PC-3 (cell line): Measurements from ENCODE around the gene PRKAR2A. TPM values are rescaled to one million over a fixed set of nuclear protein-coding genes. Genes with fewer than 3 reads are reported as not detected.

ENCODE experiments used
- ATAC-seq: fragments of 200-7000 bp; cut with Tn5 transposase; 2 replicates; pipeline ENCODE4 v1.9.1; 2020; ENCODE audit warnings: mild to moderate bottlenecking, moderate library complexity
- Bru-seq: library from RNA; stranded (reverse); fragments of 400-500 nt; gene quantifications from one replicate; lab custom pipeline; 2021; lab: Mats Ljungman, UMichigan
- BruChase-seq, 2 experiments: library from RNA; stranded (reverse); fragments of 400-500 nt; gene quantifications; one replicate each; lab custom pipeline; 2021; lab: Mats Ljungman, UMichigan
- BruUV-seq: library from RNA; stranded (reverse); fragments of 400-500 nt; replicated peaks from 2 replicates; lab custom pipeline; 2021; lab: Mats Ljungman, UMichigan
- CTCF ChIA-PET: fragments of 300-600 bp; sonication (Branson Sonifier 250); formaldehyde crosslinking; loops from one replicate; lab custom pipeline; 2022; ENCODE audit warnings: antibody characterized with exemption; lab: Charles Lee
- POLR2A ChIA-PET: fragments of 300-600 bp; sonication (Branson Sonifier 250); formaldehyde crosslinking; loops from one replicate; lab custom pipeline; 2022; ENCODE audit warnings: antibody characterized with exemption; ENCODE audit not compliant: unreplicated experiment; lab: Charles Lee
- DNase-seq: peaks from one replicate; pipeline ENCODE4 v3.0.0-alpha.2; 2015
- H2AFZ ChIP-seq: fragments of 300-600 bp; sonication (generic); 2 replicates; pipeline ENCODE4 v1.6.0; 2016; ENCODE audit warnings: antibody characterized with exemption, low read length
- H3F3A ChIP-seq: fragments of 300-600 bp; sonication (generic); one replicate; pipeline ENCODE4 v1.6.0; 2017; ENCODE audit warnings: antibody characterized with exemption, low read length, control low read depth, mild to moderate bottlenecking; ENCODE audit not compliant: unreplicated experiment
- H3K27ac ChIP-seq: fragments of 300-600 bp; sonication (generic); 2 replicates; pipeline ENCODE4 v1.5.1; 2016; ENCODE audit warnings: mild to moderate bottlenecking, low read length
- H3K27me3 ChIP-seq: fragments of 300-600 bp; sonication (generic); 2 replicates; pipeline ENCODE4 v1.6.1; 2016; ENCODE audit warnings: low read length, mixed read lengths
- H3K36me3 ChIP-seq: fragments of 300-600 bp; sonication (generic); 2 replicates; pipeline ENCODE4 v1.6.1; 2016; ENCODE audit warnings: low read depth, mixed run types, low read length, mixed read lengths
- H3K4me1 ChIP-seq: fragments of 300-600 bp; sonication (generic); 2 replicates; pipeline ENCODE4 v1.5.1; 2016; ENCODE audit warnings: low read length; ENCODE audit not compliant: insufficient read depth
- H3K4me2 ChIP-seq: fragments of 300-600 bp; sonication (generic); 2 replicates; pipeline ENCODE4 v1.6.0; 2016; ENCODE audit warnings: low read length
- H3K4me3 ChIP-seq: fragments of 300-600 bp; sonication (generic); 2 replicates; pipeline ENCODE4 v1.5.1; 2016; ENCODE audit warnings: mild to moderate bottlenecking, low read length, mixed read lengths
- H3K79me2 ChIP-seq: fragments of 300-600 bp; sonication (generic); 2 replicates; pipeline ENCODE4 v1.6.1; 2017; ENCODE audit warnings: low read length, mixed read lengths
- H3K9ac ChIP-seq: fragments of 300-600 bp; sonication (generic); 2 replicates; pipeline ENCODE4 v1.6.0; 2016; ENCODE audit warnings: mild to moderate bottlenecking, low read length
- H3K9me2 ChIP-seq: fragments of 300-600 bp; sonication (generic); replicated peaks from 2 replicates; pipeline ENCODE4 v1.6.1; 2016; ENCODE audit warnings: mixed run types, low read length, mixed read lengths
- H3K9me3 ChIP-seq: fragments of 300-600 bp; sonication (generic); 2 replicates; pipeline ENCODE4 v1.6.1; 2016; ENCODE audit warnings: low read length, mixed read lengths
- H4K20me1 ChIP-seq: fragments of 300-600 bp; sonication (generic); 2 replicates; pipeline ENCODE4 v1.6.1; 2016; ENCODE audit warnings: low read length, mixed read lengths
- CTCF ChIP-seq: fragments of 300-600 bp; sonication (generic); conservative IDR thresholded peaks from 2 replicates; pipeline ENCODE4 v1.5.1; 2017; ENCODE audit warnings: antibody characterized with exemption, low read depth, mild to moderate bottlenecking, low read length
- EZH2 ChIP-seq: fragments of 300-600 bp; sonication (generic); IDR thresholded peaks from one replicate; pipeline ENCODE4 v1.6.1; 2017; ENCODE audit warnings: antibody characterized with exemption, mild to moderate bottlenecking, low read length; ENCODE audit not compliant: unreplicated experiment
- EZH2phosphoT487 ChIP-seq: fragments of 300-600 bp; sonication (generic); IDR thresholded peaks from 2 replicates; pipeline ENCODE4 v1.6.1; 2018; ENCODE audit warnings: mild to moderate bottlenecking, antibody characterized with exemption, low read length, borderline replicate concordance
- intact Hi-C: fragments of 100-400 bp; cut with micrococcal nuclease; formaldehyde crosslinking; loops from 2 replicates; pipeline ENCODE4 v1.9.0; 2023
- long read RNA-seq: library from polyadenylated mRNA; unstranded; transcript quantifications from one replicate; pipeline ENCODE4 v2.0.0, GENCODE V29; 2021; ENCODE audit not compliant: unreplicated experiment
- total RNA-seq: library from RNA; depleted of rRNA; stranded (reverse); fragments of >200 nt; gene quantifications from 2 replicates; pipeline ENCODE4 v1.2.3, GENCODE V29; 2014; rRNA removed

PRKAR2A gene
- total RNA-seq (68.1 and 117 TPM in 2 replicates), Bru-seq, nascent RNA (percentile 74 among the genes with signal in this experiment), BruChase-seq, experiment 1, labeled RNA remaining after a 6-hour chase (percentile 83 among the genes with signal in this experiment), BruChase-seq, experiment 2, labeled RNA remaining after a 2-hour chase (percentile 75 among the genes with signal in this experiment)
- long read RNA-seq, full-length matches to known transcripts: 38 of 90 reads
- long read RNA-seq, partial matches to known transcripts: 13 of 90 reads
- long read RNA-seq, other reads (novel, unspliced or antisense): 39 of 90 reads

- CTCF ChIA-PET: interaction anchor here (0.6 to 0.9 kb wide), 2 partner anchors 140 to 162 kb away, joined by 3 read pairs; partner anchors contain the start of gene NCKIPSD
- peak within 1 kb of the TSS; percentile 88 for H2AFZ ChIP-seq
- no peaks in the 10 kb centered on the region for H3K27me3 ChIP-seq
- TF ChIP-seq CTCF (no peak), EZH2phosphoT487 (no peak), EZH2 (no peak)
- intact Hi-C loops: loop anchor here (2.0 kb wide), 2 partner anchors 51 to 71 kb away; partner anchors contain the start of genes ARIH2 and SLC25A20
- H3K4me3 ChIP-seq: peak within 1 kb of the TSS; percentile 76
- peak within 1 kb of the TSS; percentile 69 for H3K27ac ChIP-seq
- peaks cover 9% of the 10 kb centered on the region; the same call in 1 of the 2 replicates for H4K20me1 ChIP-seq
- H3F3A ChIP-seq: no peaks in the 10 kb centered on the region
- POLR2A ChIA-PET: interaction anchor here (0.6 to 0.9 kb wide), 5 partner anchors 80 to 589 kb away, joined by 3 to 21 read pairs (median 3); partner anchors contain the start of gene WDR6
- peak; percentile 93 for DNase-seq
- no peaks in the 10 kb centered on the region for H3K9me2 ChIP-seq
- peaks cover 22% of the 10 kb centered on the region for H3K79me2 ChIP-seq
- H3K9ac ChIP-seq: peak within 1 kb of the TSS; percentile 80
- peak within 1 kb of the TSS; percentile 80 for H3K4me2 ChIP-seq
- ATAC-seq: peak; percentile 87
- TSS peak; percentile 90 for BruUV-seq
- H3K9me3 ChIP-seq: no peaks in the 10 kb centered on the region
- H3K36me3 ChIP-seq: no peaks in the 10 kb centered on the region
- peaks cover 7% of the 10 kb centered on the region for H3K4me1 ChIP-seq
Measured at GRCh38 chr3:48847504-48848423, at the start of gene PRKAR2A. Gene PRKAR2A, minus strand, starts transcription at chr3:48847874. Its CDS starts 278 bp downstream, at chr3:48847596.

GRCh38 chr3:48896936-48897335, 49.3 kb upstream of the PRKAR2A start:
- Histone ChIP-seq H3K9me2 (no peaks in the 10 kb centered on the region), H3F3A (no peaks in the 10 kb centered on the region), H3K9me3 (no peaks in the 10 kb centered on the region), H3K79me2 (peaks cover 6% of the 10 kb centered on the region; the same call in 1 of the 2 replicates), H4K20me1 (no peaks in the 10 kb centered on the region), H3K36me3 (no peaks in the 10 kb centered on the region), H2AFZ (no peak overlapping the region), H3K27me3 (no peaks in the 10 kb centered on the region), H3K9ac (no peak overlapping the region), H3K4me2 (no peak overlapping the region), H3K27ac (no peak overlapping the region), H3K4me3 (no peak overlapping the region), H3K4me1 (peaks cover 12% of the 10 kb centered on the region)
- no peak for ATAC-seq
- ChIA-PET CTCF (no interaction called here), POLR2A (no interaction called here)
- no peak for TF ChIP-seq CTCF
- no peak for TF ChIP-seq EZH2
- TF ChIP-seq EZH2phosphoT487: no peak
- no TSS peak for BruUV-seq
- no peak for DNase-seq
- intact Hi-C loops: loop anchor here (10.0 kb wide), 1 partner anchor 58 kb away; no protein-coding TSS in a partner anchor
